Adrenal gland (tissue), 12 donors: ENCODE data around the gene ULK3. TPM values are rescaled to one million over a fixed set of nuclear protein-coding genes. Genes with fewer than 3 reads are reported as not detected.
"Not testable (repeated sequence)": the region's sequence is repeated elsewhere in the genome, so short reads cannot be mapped to it uniquely, and the experiment has no call there.

ENCODE experiments used
- DNase-seq, 7 donors: peaks; one replicate each; pipeline ENCODE4 v3.0.0-alpha.2; 2019 to 2020
- H3K27ac ChIP-seq, 5 donors: fragments of 200-600 bp; sonication (generic) in 4 of 5; 1 replicate in 3 of 5; 2 replicates in 2 of 5; pipeline versions ENCODE4 v1.5.1 to v1.8.0; 2016 to 2020; ENCODE audit warnings: mild to moderate bottlenecking in 1 of 5
- H3K27me3 ChIP-seq: fragments of 200-600 bp; 2 replicates; pipeline ENCODE4 v1.8.0; 2021
- H3K36me3 ChIP-seq, 2 donors: fragments of 200-600 bp; replicated peaks in 1 of 2; 1 replicate in 1 of 2; 2 replicates in 1 of 2; pipeline versions ENCODE4 v1.5.1 to v1.8.0; 2018 to 2022
- H3K4me1 ChIP-seq, 2 donors: fragments of 200-600 bp; replicated peaks in 1 of 2; 1 replicate in 1 of 2; 2 replicates in 1 of 2; pipeline versions ENCODE4 v1.5.1 to v1.8.0; 2018 to 2021
- H3K4me3 ChIP-seq, 4 donors: fragments of 200-600 bp; sonication (generic) in 3 of 4; one replicate each; pipeline ENCODE4 v1.5.1; 2016 to 2018
- H3K9me3 ChIP-seq, 3 donors: fragments of 200-600 bp; sonication (generic) in 1 of 3; replicated peaks in 1 of 3; 1 replicate in 2 of 3; 2 replicates in 1 of 3; pipeline versions ENCODE4 v1.5.1 to v1.8.0; 2016 to 2021
- POLR2A ChIP-seq, 2 donors: fragments of 450-650 bp; IDR thresholded peaks; one replicate each; pipeline ENCODE4 v1.6.1; 2017; ENCODE audit warnings: antibody characterized with exemption in 2 of 2, mild to moderate bottlenecking in 2 of 2, moderate library complexity in 1 of 2
- WGBS, 4 donors: extraction: QIAGEN DNeasy Blood & Tissue Kit in 2 of 4; methylation state at CpG; one replicate each; pipeline versions ENCODE4 v1.1.5 to v1.1.7; 2013 to 2017; 5-methylcytosine and 5-hydroxymethylcytosine counted together
- intact Hi-C, 2 donors: fragments of 100-400 bp; cut with DNase I; formaldehyde crosslinking; loops; one replicate each; pipeline versions ENCODE4 v1.14.1 to v1.15.0; 2022 to 2023
- polyA plus RNA-seq, 3 donors: library from polyadenylated mRNA; stranded (reverse); fragments of 200-250 nt in 2 of 3; fragments of 350-450 nt in 1 of 3; fragmentation: Illumina TruSeq in 1 of 3; extraction: RNeasy Lipid Tissue Mini Kit (QIAGEN cat#74804) in 1 of 3; gene quantifications; one replicate each; pipeline ENCODE4 v1.2.3, GENCODE V29; 2013 to 2014
- total RNA-seq, 9 donors: library from RNA; depleted of rRNA in 4 of 9; stranded (reverse); fragments of >200 nt in 4 of 9; fragments of 120-200 nt in 1 of 9; fragmentation: NEBNext Ultra II Directional in 1 of 9; extraction: Animal tissue kit (Norgen Biotek cat#: 25700) in 1 of 9; gene quantifications; one replicate each; pipeline versions ENCODE4 v1.1.0 to v1.2.4, GENCODE V29; 2013 to 2023
- TF ChIP-seq, protein P1 (sequence below), 6 experiments: fragments of 450-650 bp in 4 of 6; fragments of 200-600 bp in 2 of 6; sonication (generic) in 1 of 6; IDR thresholded peaks; 1 replicate in 5 of 6; 2 replicates in 1 of 6; pipeline versions ENCODE4 v1.5.1 to v1.8.0; 2016 to 2021; ENCODE audit warnings: antibody characterized with exemption in 6 of 6, mild to moderate bottlenecking in 2 of 6, moderate library complexity in 1 of 6
- donor health status: healthy with polysubstance abuse.
- donor health status: Bipolar disorder and iron deficiency.
- donor health status: DM: yes; HTN: yes; CAD: no.
- donor health status: DM: no; HTN: no; CAD: no.
- donor health status: DM: no; HTN: no; CAD: no.
- donor health status: DM: yes; HTN: yes; CAD: no.

The ULK3 gene
- total and polyA plus RNA-seq, 12 donors: 21.7 to 126 (median 52.5) TPM

- peaks cover 0 to 17% of the 10 kb centered on the region in 2 donors for H3K36me3 ChIP-seq
- intact Hi-C loops: loop anchor here in 1 of 2 donors (10.0 kb wide), 1 partner anchor 46 kb away; the partner anchor contains the start of gene ULK3
- H3K4me3 ChIP-seq: peak overlapping the region in 1 of 4 donors; percentile 96
- H3K27ac ChIP-seq: peak overlapping the region in 4 of 5 donors; percentile 0 to 92 (median 85)
- no peaks in the 10 kb centered on the region for H3K9me3 ChIP-seq
- peaks cover 29 to 34% of the 10 kb centered on the region in 2 donors for H3K4me1 ChIP-seq
- H3K27me3 ChIP-seq: no peaks in the 10 kb centered on the region
- 0% methylated on average over 1 of the region's 1 CpG for WGBS, 4 donors
- DNase-seq: no peak
- TF ChIP-seq POLR2A (IDR thresholded peaks at IDR 0.05): peak in 1 of 2 donors; percentile 15
- TF ChIP-seq, protein P1, sequence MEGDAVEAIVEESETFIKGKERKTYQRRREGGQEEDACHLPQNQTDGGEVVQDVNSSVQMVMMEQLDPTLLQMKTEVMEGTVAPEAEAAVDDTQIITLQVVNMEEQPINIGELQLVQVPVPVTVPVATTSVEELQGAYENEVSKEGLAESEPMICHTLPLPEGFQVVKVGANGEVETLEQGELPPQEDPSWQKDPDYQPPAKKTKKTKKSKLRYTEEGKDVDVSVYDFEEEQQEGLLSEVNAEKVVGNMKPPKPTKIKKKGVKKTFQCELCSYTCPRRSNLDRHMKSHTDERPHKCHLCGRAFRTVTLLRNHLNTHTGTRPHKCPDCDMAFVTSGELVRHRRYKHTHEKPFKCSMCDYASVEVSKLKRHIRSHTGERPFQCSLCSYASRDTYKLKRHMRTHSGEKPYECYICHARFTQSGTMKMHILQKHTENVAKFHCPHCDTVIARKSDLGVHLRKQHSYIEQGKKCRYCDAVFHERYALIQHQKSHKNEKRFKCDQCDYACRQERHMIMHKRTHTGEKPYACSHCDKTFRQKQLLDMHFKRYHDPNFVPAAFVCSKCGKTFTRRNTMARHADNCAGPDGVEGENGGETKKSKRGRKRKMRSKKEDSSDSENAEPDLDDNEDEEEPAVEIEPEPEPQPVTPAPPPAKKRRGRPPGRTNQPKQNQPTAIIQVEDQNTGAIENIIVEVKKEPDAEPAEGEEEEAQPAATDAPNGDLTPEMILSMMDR (IDR thresholded peaks at IDR 0.05): no peak
Measured at GRCh38 chr15:74890665-74890960, 47.7 kb upstream of the ULK3 start.

- intact Hi-C loops: loop anchor here in 1 of 2 donors (10.0 kb wide), 1 partner anchor 45 kb away; the partner anchor contains the start of gene ULK3
- H3K4me3 ChIP-seq: peak within 1 kb of the TSS; percentile 13 to 96 (median 81)
- peaks cover 29 to 34% of the 10 kb centered on the region in 2 donors for H3K4me1 ChIP-seq
- H3K27ac ChIP-seq: peak within 1 kb of the TSS; percentile 0 to 92 (median 84)
- peak in 1 of 2 donors; percentile 47 for TF ChIP-seq POLR2A (IDR thresholded peaks at IDR 0.05)
- TF ChIP-seq, protein P1 (IDR thresholded peaks at IDR 0.05): peak in 5 of 6 experiments; percentile 24 to 41 (median 27)
- H3K27me3 ChIP-seq: no peaks in the 10 kb centered on the region
- H3K9me3 ChIP-seq: no peaks in the 10 kb centered on the region
- H3K36me3 ChIP-seq: peaks cover 0 to 17% of the 10 kb centered on the region in 2 donors
- DNase-seq: peak; percentile 85 to 91 (median 88)
- WGBS, 4 donors: 1 to 3% (median 2%) methylated on average over 25 to 47 of the region's 47 CpGs
Measured at GRCh38 chr15:74889883-74890664, 47.1 kb upstream of the ULK3 start, which contains the start of gene MPI. MPI (plus strand) TSS chr15:74890042; CDS start chr15:74890074, 32 bp downstream.

GRCh38 chr15:74889390-74889882 is 46.5 kb upstream of the ULK3 start:
- DNase-seq: peak in 6 of 7 donors; percentile 52 to 69 (median 57)
- intact Hi-C loops: no loop called here
- H3K27ac ChIP-seq: peak overlapping the region; percentile 0 to 92 (median 84)

GRCh38 chr15:74888716-74889115 is 45.8 kb upstream of the ULK3 start:
- peak overlapping the region in 3 of 5 donors; percentile 46 to 92 (median 84) for H3K27ac ChIP-seq
- intact Hi-C loops: no loop called here
- 83 to 96% (median 88%) methylated on average over 3 to 4 of the region's 4 CpGs for WGBS, 4 donors
- DNase-seq: no peak
- TF ChIP-seq, protein P1 (IDR thresholded peaks at IDR 0.05): no peak
- TF ChIP-seq POLR2A (IDR thresholded peaks at IDR 0.05): no peak
- no peak overlapping the region for H3K4me3 ChIP-seq
- H3K27me3 ChIP-seq: no peaks in the 10 kb centered on the region
- no peaks in the 10 kb centered on the region for H3K9me3 ChIP-seq
- peaks cover 29 to 39% of the 10 kb centered on the region in 2 donors for H3K4me1 ChIP-seq
- peaks cover 0 to 17% of the 10 kb centered on the region in 2 donors for H3K36me3 ChIP-seq

More at GRCh38 chr15:74889390-74889882, 46.5 kb upstream of the ULK3 start:
- H3K9me3 ChIP-seq: no peaks in the 10 kb centered on the region
- TF ChIP-seq POLR2A (IDR thresholded peaks at IDR 0.05): no peak
- TF ChIP-seq, protein P1 (IDR thresholded peaks at IDR 0.05): no peak
- no peaks in the 10 kb centered on the region for H3K27me3 ChIP-seq
- H3K4me1 ChIP-seq: peaks cover 29 to 34% of the 10 kb centered on the region in 2 donors
- WGBS, 4 donors: 10 to 17% (median 13%) methylated on average over 7 to 8 of the region's 8 CpGs
- peaks cover 0 to 17% of the 10 kb centered on the region in 2 donors for H3K36me3 ChIP-seq
- H3K4me3 ChIP-seq: peak overlapping the region in 3 of 4 donors; percentile 76 to 96 (median 86)

- H3K27ac ChIP-seq, intact Hi-C loops, H3K27me3 ChIP-seq, H3K36me3 ChIP-seq, H3K4me3 ChIP-seq, H3K9me3 ChIP-seq, DNase-seq: not testable (repeated sequence)
- peaks cover 29 to 38% of the 10 kb centered on the region in 2 donors for H3K4me1 ChIP-seq
- 78 to 91% (median 85%) methylated on average over 6 to 10 of the region's 10 CpGs for WGBS, 4 donors
Measured at GRCh38 chr15:74887537-74888193, 44.7 kb upstream of the ULK3 start.
